GM10847 (cell line): ENCODE measurements around the gene VWDE.

Source experiments
- POLR2A ChIP-seq: IDR thresholded peaks from 2 replicates; pipeline ENCODE4 v1.6.1; 2011; ENCODE audit not compliant: insufficient read length; ENCODE audit errors: extremely low read depth

Gene VWDE

DNA sequence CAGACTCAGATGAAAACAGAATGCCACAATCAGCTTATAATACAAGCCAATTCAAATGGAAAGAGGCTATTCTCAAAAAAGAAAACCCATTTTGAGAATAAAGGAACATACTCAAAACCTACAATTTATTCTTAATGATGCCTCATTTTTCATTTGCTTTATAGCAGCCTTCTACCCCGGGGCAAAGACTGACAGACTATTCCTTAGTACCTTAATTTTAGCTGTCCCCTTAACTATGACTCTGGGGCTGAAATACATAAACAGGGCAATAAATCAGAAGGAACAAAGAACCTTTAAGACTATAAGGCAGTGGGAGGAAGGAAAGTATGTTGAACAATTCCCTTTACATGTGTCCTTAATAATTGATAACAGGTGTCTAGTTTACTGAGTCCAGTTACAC, 115.8 kb downstream of the VWDE start:
- TF ChIP-seq POLR2A: no peak

DNA sequence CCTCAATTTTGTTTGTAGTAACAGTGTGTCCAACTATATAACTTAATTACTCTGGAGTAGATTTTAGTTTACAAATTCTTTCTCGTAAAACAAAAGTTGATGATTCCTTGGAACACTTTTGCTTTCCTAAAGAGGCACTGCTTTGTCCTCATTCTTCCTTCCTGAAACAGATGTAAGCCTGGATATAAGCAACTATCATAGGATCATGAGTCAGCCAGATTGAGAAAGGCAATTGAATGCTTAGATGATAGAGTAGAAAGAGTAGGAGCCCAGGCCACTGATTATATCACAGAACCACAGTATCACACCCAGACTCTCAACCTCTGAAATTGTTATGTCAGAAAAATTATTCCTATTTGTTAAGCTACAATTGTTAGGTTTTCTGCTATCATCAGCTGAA, 122.6 kb downstream of the VWDE start:
- no peak for TF ChIP-seq POLR2A
